ENCODE measurements around the gene SPEM1. TPM values are rescaled to one million over a fixed set of nuclear protein-coding genes. Genes with fewer than 3 reads are reported as not detected.

The SPEM1 gene
- total RNA-seq, 1 donor from 2014 or later, result not detected

DNA sequence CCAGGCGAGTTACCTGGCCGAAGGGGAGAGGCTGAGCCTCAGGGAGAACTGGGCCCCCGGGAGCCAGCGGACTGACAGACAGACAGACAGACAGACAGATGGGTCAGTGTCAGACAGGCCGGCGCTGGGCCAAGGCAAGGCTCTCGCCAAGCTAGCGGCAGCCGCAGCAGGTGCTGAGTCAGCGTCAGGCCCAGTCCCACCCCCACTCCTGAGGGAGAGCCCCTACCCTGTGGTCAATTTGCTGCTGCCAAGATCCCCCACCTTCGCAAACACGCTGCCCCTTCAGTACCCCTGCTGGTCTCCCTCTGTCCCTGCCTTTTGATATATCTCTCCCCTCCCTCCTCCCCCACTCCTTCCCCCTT lies 20.7 kb downstream of the SPEM1 start:
- intact Hi-C loops (cut with micrococcal nuclease), result no loop called here
- no peaks in the 10 kb centered on the region for H3K9me3 Mint-ChIP-seq
- peaks cover 31% of the 10 kb centered on the region for H3K36me3 Mint-ChIP-seq (ENCODE audit: low read depth)
- H3K4me1 Mint-ChIP-seq (ENCODE audit: low read depth), result peaks cover 36% of the 10 kb centered on the region
- H3K27ac Mint-ChIP-seq, result no peak overlapping the region
- peaks cover 47% of the 10 kb centered on the region for H3K27me3 Mint-ChIP-seq (ENCODE audit: low read depth)
- no peak for DNase-seq (ENCODE audit: low spot score)
- peak overlapping the region; percentile 81 for H3K4me3 Mint-ChIP-seq (ENCODE audit: low read depth)

DNA sequence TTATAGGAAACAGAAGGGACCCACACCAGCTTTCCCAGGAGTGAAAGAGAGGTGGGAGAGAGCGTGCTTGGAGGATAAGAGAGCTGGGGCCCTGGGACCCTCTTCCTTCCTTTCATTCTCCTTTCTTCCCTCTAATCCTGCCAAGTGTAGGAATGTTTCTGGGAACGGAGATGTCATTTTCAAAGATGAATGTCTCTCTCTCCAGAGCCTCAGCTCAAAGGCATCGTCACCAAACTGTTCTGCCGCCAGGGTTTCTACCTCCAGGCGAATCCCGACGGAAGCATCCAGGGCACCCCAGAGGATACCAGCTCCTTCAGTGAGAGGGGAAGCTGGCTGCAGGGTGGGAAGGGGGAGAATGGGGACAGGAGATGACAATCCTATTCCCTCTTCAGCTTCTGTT lies 21.1 kb downstream of the SPEM1 start:
- no peak overlapping the region for H3K27ac Mint-ChIP-seq
- peaks cover 50% of the 10 kb centered on the region for H3K27me3 Mint-ChIP-seq (ENCODE audit: low read depth)
- peaks cover 35% of the 10 kb centered on the region for H3K4me1 Mint-ChIP-seq (ENCODE audit: low read depth)
- H3K9me3 Mint-ChIP-seq, result no peaks in the 10 kb centered on the region
- no peak overlapping the region for H3K4me3 Mint-ChIP-seq (ENCODE audit: low read depth)
- H3K36me3 Mint-ChIP-seq (ENCODE audit: low read depth), result peaks cover 31% of the 10 kb centered on the region
- intact Hi-C loops (cut with micrococcal nuclease), result no loop called here
- DNase-seq (ENCODE audit: low spot score), result no peak

DNA sequence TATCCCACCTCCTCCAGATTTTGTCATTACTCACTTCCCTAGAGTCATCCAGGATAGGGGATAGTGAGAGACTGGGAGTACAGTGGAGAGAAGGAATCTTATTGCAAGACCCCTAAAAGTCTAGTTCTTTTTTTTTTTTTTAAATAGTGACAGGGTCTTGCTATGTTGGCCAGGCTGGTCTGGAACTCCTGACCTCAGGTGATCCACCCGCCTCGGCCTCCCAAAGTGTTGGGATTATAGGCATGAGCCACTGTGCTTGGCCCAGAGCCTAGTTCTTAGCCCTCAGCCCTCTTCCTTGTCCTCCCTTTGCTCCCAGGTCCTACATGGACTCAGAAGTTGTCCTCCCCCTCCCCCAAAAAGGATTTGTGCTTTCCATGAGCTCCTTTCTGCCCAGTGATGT lies 22.0 kb downstream of the SPEM1 start:
- peaks cover 29% of the 10 kb centered on the region for H3K4me1 Mint-ChIP-seq (ENCODE audit: low read depth)
- H3K27me3 Mint-ChIP-seq (ENCODE audit: low read depth), result peaks cover 53% of the 10 kb centered on the region
- intact Hi-C loops (cut with micrococcal nuclease), result no loop called here
- H3K9me3 Mint-ChIP-seq, result no peaks in the 10 kb centered on the region
- no peak overlapping the region for H3K4me3 Mint-ChIP-seq (ENCODE audit: low read depth)
- no peak overlapping the region for H3K27ac Mint-ChIP-seq
- no peak for DNase-seq (ENCODE audit: low spot score)
- H3K36me3 Mint-ChIP-seq (ENCODE audit: low read depth), result peaks cover 27% of the 10 kb centered on the region

DNA sequence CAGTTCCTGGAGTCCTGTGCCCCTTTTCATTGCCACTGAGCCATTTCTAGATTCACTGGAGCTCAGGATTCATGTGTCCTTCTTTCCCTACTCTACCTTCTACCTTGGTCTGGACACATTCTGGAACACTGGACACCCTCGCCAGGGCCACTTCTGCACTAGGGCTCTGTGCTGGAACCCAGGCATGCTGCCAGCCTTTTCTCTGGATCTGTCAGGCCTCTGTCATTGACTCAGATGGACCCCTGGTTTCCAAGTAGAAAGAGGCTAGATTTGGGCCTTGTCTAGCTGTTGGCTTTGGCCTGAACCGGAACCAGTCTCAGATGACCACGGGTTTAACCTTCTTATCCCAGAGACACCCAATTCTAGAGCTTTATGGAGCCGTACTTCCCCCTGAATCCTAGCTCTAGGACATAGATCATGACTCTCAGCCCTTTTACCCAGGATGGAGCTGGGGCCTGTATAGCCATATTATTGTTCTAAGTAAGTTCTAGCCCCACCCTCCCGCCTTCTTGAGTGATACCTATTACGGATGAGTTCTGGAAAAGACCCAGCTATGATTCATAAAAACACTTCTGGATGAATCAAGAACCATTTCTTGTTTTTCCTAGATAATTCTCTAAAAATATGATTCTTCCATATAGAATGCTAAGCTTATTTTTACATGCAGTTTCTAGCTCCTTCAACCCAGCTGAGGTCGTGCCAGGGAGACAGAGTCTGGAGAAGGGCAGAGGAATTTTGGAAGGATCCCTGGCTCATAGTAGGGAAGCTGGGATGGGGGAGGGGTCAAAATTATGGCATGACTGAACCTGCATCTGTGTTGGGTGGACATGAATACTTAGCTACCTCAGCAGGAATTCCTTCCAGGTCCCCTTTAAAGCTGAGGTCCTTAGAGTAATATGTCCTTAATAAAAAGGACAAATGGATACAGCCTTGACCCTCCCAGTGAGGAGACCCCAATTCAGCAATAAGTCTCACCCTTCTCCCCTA lies 23.7 kb downstream of the SPEM1 start:
- peaks cover 22% of the 10 kb centered on the region for H3K4me1 Mint-ChIP-seq (ENCODE audit: low read depth)
- no peak overlapping the region for H3K27ac Mint-ChIP-seq
- peaks cover 56% of the 10 kb centered on the region for H3K27me3 Mint-ChIP-seq (ENCODE audit: low read depth)
- H3K9me3 Mint-ChIP-seq, result no peaks in the 10 kb centered on the region
- DNase-seq (ENCODE audit: low spot score), result no peak
- H3K36me3 Mint-ChIP-seq (ENCODE audit: low read depth), result peaks cover 27% of the 10 kb centered on the region
- intact Hi-C loops (cut with micrococcal nuclease), result no loop called here
- no peak overlapping the region for H3K4me3 Mint-ChIP-seq (ENCODE audit: low read depth)

DNA sequence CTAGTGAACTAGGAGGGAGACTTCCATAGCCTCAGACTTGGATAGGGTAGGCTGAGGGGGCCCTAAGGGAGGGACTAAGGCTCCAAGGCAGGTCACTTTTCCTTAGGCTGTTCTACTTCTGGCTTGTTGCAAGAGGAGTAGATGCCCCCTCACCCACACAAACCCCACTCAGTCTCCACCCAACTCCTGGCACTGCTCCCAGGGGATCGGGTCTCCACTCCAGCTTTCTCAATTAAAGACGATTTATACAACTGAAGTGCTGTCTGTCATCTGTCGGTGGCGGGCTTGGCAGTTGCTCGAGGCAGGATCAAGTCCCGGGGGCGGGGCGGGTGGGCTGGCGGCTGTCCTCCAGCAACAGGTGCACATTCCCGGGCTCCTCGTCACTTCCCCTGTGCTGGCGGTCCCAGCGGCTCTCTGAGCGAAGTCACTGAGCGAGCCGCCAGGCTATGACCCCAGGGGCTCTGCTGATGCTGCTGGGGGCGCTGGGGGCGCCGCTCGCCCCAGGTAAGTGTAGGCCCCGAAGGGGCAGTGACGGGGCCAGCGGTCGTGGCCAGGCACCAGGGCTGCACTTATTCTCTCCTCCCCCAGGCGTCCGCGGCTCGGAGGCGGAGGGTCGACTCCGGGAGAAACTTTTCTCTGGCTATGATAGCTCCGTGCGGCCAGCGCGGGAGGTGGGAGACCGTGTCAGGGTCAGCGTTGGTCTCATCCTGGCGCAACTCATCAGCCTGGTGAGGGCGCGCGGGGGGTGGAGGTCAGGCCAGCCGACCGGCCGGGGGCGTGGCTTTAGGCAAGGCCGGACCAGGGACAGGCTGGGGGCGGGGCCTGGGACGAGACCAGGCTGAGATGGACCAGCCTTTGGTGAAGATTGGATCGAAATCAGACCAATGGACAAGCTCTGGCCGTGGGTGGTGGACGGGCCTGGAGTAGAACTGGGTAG lies 24.8 kb downstream of the SPEM1 start, which contains the start of gene CHRNB1:
Gene CHRNB1, plus strand, starts transcription at position 380 of the 937 bp plus-strand sequence. Its CDS starts 67 bp downstream, at position 447.
- peaks cover 17% of the 10 kb centered on the region for H3K4me1 Mint-ChIP-seq (ENCODE audit: low read depth)
- peaks cover 52% of the 10 kb centered on the region for H3K27me3 Mint-ChIP-seq (ENCODE audit: low read depth)
- intact Hi-C loops (cut with micrococcal nuclease), result loop anchor here (1.0 kb wide), 1 partner anchor 10 kb away; no protein-coding TSS in a partner anchor
- H3K9me3 Mint-ChIP-seq, result no peaks in the 10 kb centered on the region
- H3K36me3 Mint-ChIP-seq (ENCODE audit: low read depth), result peaks cover 24% of the 10 kb centered on the region
- no peak for DNase-seq (ENCODE audit: low spot score)
- peak within 1 kb of the TSS; percentile 69 for H3K4me3 Mint-ChIP-seq (ENCODE audit: low read depth)
- no peak within 1 kb of the TSS for H3K27ac Mint-ChIP-seq

DNA sequence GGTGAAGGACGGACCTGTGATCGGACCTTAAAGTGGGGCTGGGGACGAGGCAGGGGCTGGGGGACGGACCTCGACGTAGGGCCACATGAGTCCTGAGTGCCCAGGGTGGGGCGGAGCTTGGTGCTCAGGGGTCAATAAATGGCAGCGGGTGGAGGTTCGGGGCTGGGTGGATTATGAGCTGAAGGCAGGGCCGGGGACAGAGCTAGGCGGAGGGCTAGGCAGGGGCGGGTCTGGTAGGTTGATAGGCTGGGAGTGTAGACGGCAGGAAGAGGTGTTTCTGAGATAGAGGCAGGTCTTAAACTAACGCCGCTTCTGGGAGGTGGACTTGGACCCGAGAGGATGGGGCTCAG lies 25.5 kb downstream of the SPEM1 start:
- Mint-ChIP-seq H3K4me1 (ENCODE audit: low read depth) (peaks cover 14% of the 10 kb centered on the region), H3K36me3 (ENCODE audit: low read depth) (peaks cover 27% of the 10 kb centered on the region), H3K27ac (no peak overlapping the region), H3K27me3 (ENCODE audit: low read depth) (peaks cover 48% of the 10 kb centered on the region), H3K9me3 (no peaks in the 10 kb centered on the region), H3K4me3 (ENCODE audit: low read depth) (peak overlapping the region; percentile 69)
- intact Hi-C loops (cut with micrococcal nuclease), result loop anchor here (1.0 kb wide), 1 partner anchor 10 kb away; no protein-coding TSS in a partner anchor
- peak; percentile 30 for DNase-seq (ENCODE audit: low spot score)

DNA sequence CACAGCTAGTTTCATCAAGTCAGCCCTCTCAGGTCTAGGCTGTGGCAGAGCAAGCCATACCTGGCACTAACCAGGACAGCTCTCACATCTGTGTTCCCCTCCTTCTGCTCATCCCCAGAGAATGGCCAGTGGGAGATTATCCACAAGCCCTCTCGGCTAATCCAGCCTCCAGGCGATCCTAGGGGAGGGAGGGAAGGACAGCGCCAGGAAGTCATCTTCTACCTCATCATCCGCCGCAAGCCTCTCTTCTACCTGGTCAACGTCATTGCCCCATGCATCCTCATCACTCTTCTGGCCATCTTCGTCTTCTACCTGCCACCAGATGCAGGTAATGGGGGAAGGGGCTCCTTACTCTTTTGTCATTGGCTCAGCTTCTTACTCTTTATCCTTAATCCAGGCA lies 28.3 kb downstream of the SPEM1 start:
- H3K27me3 Mint-ChIP-seq (ENCODE audit: low read depth), result peaks cover 31% of the 10 kb centered on the region
- H3K4me3 Mint-ChIP-seq (ENCODE audit: low read depth), result no peak overlapping the region
- DNase-seq (ENCODE audit: low spot score), result no peak
- peaks cover 18% of the 10 kb centered on the region for H3K36me3 Mint-ChIP-seq (ENCODE audit: low read depth)
- no peaks in the 10 kb centered on the region for H3K9me3 Mint-ChIP-seq
- intact Hi-C loops (cut with micrococcal nuclease), result no loop called here
- peaks cover 15% of the 10 kb centered on the region for H3K4me1 Mint-ChIP-seq (ENCODE audit: low read depth)
- H3K27ac Mint-ChIP-seq, result no peak overlapping the region

DNA sequence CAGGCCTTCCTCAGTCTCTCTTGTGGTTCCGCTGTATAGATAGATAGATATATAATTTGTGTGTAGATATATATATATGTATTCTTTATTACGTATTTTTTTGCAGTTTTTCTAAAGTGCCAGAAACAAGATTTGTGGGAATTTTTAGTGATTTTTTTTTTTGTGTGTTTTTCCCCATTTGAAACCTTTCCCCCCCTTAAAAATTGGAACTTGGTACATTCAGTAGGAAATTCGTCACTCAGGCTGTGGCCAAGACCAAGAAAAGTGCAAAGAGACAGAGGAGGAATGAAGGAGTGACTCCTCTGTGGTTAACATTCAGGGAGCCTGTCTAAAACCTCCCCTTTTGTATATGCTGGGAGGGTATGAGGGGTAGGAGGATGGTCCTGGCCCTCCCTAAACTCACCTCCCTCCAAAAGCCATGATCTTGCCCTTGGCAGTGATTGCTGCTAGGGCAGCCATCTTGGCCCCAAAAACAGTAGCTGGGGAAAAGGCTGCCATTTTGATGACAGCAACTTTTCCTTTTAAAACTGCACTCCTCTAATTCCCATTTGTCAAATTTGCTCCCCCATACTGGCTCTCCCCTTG lies 39.9 kb downstream of the SPEM1 start:
- no peak for DNase-seq (ENCODE audit: low spot score)
- Mint-ChIP-seq H3K27me3 (ENCODE audit: low read depth) (no peaks in the 10 kb centered on the region), H3K9me3 (no peaks in the 10 kb centered on the region), H3K4me1 (ENCODE audit: low read depth) (peaks cover 11% of the 10 kb centered on the region), H3K4me3 (ENCODE audit: low read depth) (no peak overlapping the region), H3K27ac (no peak overlapping the region), H3K36me3 (ENCODE audit: low read depth) (peaks cover 17% of the 10 kb centered on the region)
- intact Hi-C loops (cut with micrococcal nuclease), result no loop called here

DNA sequence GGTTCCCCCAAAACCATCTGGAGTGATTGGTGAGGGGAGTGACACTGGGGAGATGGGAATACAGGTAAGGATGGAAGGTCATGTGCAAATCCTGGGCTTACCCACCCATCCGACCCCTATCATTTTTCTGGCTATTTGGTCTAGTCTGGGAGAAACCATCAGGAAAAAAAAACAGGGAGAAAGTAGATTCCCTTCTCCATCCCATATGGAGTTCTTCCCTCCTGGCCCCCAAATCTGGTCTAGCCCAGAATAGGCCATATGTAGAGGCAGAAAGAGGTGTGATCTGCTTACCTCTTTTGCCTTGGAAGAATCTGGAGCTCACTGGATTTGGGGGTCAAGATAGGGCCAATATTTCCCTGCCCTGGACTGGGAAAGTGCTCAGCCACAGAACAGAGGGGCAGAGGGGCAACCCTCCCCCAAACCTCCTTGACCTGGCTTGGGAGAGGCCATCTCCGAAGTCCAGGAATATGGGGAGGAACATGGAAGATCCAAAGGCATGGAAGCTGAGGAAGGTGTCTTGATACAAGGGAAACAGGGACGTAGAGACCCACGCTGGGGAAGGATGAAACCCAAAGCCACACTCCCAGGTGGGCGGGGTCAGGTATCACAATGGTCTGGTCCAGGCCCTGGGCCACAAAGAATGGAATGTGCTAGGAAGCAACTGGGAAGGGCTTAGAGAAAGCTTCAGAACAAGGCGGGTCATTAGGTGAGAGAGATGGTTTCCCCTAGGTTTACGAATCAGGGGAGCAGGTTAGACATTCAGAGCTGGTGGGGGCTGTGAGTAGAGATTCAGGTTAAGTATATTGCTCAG lies 40.9 kb downstream of the SPEM1 start:
- H3K4me3 Mint-ChIP-seq (ENCODE audit: low read depth), result no peak overlapping the region
- DNase-seq (ENCODE audit: low spot score), result no peak
- H3K9me3 Mint-ChIP-seq, result no peaks in the 10 kb centered on the region
- H3K36me3 Mint-ChIP-seq (ENCODE audit: low read depth), result peaks cover 17% of the 10 kb centered on the region
- intact Hi-C loops (cut with micrococcal nuclease), result no loop called here
- H3K4me1 Mint-ChIP-seq (ENCODE audit: low read depth), result peaks cover 8% of the 10 kb centered on the region
- no peak overlapping the region for H3K27ac Mint-ChIP-seq
- no peaks in the 10 kb centered on the region for H3K27me3 Mint-ChIP-seq (ENCODE audit: low read depth)

DNA sequence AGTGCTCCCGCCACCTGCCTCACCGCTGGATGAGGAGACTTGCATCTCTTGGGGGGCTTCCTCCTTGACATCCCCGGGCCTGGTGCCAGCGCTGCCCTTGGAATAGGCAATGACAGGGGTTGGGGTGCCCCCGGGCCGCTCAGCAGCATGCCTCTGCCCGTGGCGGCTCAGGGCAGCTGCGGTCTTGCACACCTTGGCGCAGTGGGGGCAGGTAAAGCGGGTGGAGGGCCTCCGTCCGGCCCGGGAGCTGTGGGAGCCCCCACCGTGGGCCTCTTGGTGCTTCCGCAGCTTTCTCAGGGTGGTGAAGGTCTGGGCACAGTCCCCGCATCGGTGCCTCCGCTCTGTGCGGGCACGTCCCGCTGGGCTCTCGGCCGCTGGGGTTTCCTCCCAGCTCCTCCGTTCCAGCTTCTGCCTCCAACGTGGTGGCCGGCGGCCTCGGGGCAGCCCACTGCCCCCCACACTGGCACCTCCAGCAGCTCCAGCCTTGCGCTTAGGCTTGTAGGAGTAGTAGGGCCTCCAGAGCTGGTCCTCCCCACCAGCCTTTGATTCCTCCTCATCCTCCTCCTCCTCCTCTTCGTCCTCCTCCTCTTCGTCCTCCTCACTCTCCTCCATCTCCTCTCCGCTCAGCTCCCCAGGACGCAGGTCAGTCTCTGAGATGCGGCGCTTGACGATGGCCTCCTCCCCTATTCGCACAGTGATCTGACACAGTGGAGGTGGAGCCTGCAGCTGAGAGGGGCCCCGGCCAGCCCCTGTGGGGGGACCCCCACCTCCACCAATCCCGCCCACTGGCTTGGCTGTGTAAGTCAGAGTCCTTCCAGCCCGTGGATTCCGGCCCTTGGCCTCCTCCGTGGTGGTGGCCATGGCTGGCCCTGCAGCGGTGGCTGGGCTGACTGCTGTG lies 42.6 kb downstream of the SPEM1 start:
- Mint-ChIP-seq H3K4me3 (ENCODE audit: low read depth) (no peak overlapping the region), H3K9me3 (no peaks in the 10 kb centered on the region), H3K36me3 (ENCODE audit: low read depth) (peaks cover 24% of the 10 kb centered on the region), H3K4me1 (ENCODE audit: low read depth) (peaks cover under 1% of the 10 kb centered on the region), H3K27me3 (ENCODE audit: low read depth) (no peaks in the 10 kb centered on the region), H3K27ac (no peak overlapping the region)
- intact Hi-C loops (cut with micrococcal nuclease), result no loop called here
- no peak for DNase-seq (ENCODE audit: low spot score)

DNA sequence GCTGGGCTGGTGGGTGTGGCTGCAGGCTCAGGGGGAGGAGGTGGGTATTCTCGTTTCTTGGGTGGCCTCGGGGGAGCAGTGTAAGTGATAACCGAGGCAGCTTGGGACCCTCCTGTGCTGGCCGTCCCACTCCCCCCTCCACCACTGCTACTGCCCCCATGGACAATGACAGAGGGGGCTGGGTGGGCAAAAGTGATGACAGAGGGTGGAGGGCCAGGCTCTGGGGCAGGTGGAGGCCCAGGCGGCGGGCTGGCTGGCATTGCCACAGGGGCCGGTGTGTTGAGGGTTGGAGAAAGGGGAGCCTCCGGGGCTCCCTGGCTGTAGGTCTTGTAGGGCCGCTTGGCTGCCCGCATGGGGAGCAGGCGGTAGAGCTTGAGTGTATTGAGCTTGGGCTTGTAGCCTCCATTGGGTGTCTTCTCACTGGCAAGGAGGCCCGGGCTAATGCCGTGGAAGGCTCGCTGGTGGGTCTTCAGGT lies 43.3 kb downstream of the SPEM1 start:
- Mint-ChIP-seq H3K27ac (no peak overlapping the region), H3K27me3 (ENCODE audit: low read depth) (no peaks in the 10 kb centered on the region), H3K36me3 (ENCODE audit: low read depth) (peaks cover 24% of the 10 kb centered on the region), H3K4me3 (ENCODE audit: low read depth) (no peak overlapping the region), H3K4me1 (ENCODE audit: low read depth) (no peaks in the 10 kb centered on the region), H3K9me3 (no peaks in the 10 kb centered on the region)
- intact Hi-C loops (cut with micrococcal nuclease), result no loop called here
- no peak for DNase-seq (ENCODE audit: low spot score)
